Gastrocnemius medialis (tissue), 4 donors: ENCODE measurements around the gene COL6A1. TPM values are rescaled to one million over a fixed set of nuclear protein-coding genes. Genes with fewer than 3 reads are reported as not detected.
A peak's percentile ranks its signal among the peaks of the same experiment; 100 is the strongest.

Source experiments
- ATAC-seq, 2 donors: fragments of 150-250 bp; one replicate each; pipeline ENCODE4 v1.9.1; 2016
- DNase-seq, 2 donors: peaks; one replicate each; pipeline ENCODE4 v3.0.0-alpha.2; 2019
- H3K27ac ChIP-seq, 4 donors: fragments of 200-600 bp; sonication (generic); 1 replicate in 1 of 4; 2 replicates in 3 of 4; pipeline ENCODE4 v1.5.1; 2016 to 2018; ENCODE audit warnings: mild to moderate bottlenecking in 2 of 4, moderate library complexity in 1 of 4
- H3K27me3 ChIP-seq, 3 donors: fragments of 200-600 bp; sonication (generic) in 2 of 3; 1 replicate in 1 of 3; 2 replicates in 2 of 3; pipeline versions ENCODE4 v1.5.1 to v1.6.0; 2016 to 2019; ENCODE audit warnings: mild to moderate bottlenecking in 1 of 3, moderate library complexity in 1 of 3
- H3K36me3 ChIP-seq, 2 donors: fragments of 200-600 bp; sonication (generic) in 1 of 2; one replicate each; pipeline ENCODE4 v1.5.1; 2017 to 2018
- H3K4me1 ChIP-seq, 2 donors: fragments of 200-600 bp; sonication (generic) in 1 of 2; one replicate each; pipeline ENCODE4 v1.5.1; 2016 to 2017; ENCODE audit warnings: mild to moderate bottlenecking in 2 of 2
- H3K4me3 ChIP-seq, 4 donors: fragments of 200-600 bp; sonication (generic) in 3 of 4; 1 replicate in 1 of 4; 2 replicates in 3 of 4; pipeline ENCODE4 v1.5.1; 2016 to 2019; ENCODE audit warnings: mild to moderate bottlenecking in 2 of 4
- H3K9me3 ChIP-seq, 3 donors: fragments of 200-600 bp; sonication (generic) in 2 of 3; 1 replicate in 1 of 3; 2 replicates in 2 of 3; pipeline ENCODE4 v1.5.1; 2016 to 2019
- POLR2A ChIP-seq, 2 donors: fragments of 450-650 bp; IDR thresholded peaks; one replicate each; pipeline ENCODE4 v1.6.1; 2017; ENCODE audit warnings: antibody characterized with exemption in 2 of 2, mild to moderate bottlenecking in 2 of 2, moderate library complexity in 2 of 2
- in situ Hi-C, 4 donors: fragments of 200-750 bp; cut with MboI; loops; one replicate each; pipeline versions ENCODE4 v1.15.0 to v1.8.0; 2017; ENCODE audit warnings: low sequenced_read_pairs in 4 of 4
- intact Hi-C: fragments of 100-400 bp; cut with DNase I; formaldehyde crosslinking; loops from one replicate; pipeline ENCODE4 v1.15.1; 2023; ENCODE audit warnings: low total_unique reads
- total RNA-seq, 4 donors: library from RNA; depleted of rRNA; stranded (reverse); fragments of >200 nt; gene quantifications; one replicate each; pipeline versions ENCODE4 v1.1.0 to v1.2.3, GENCODE V29; 2016
- TF ChIP-seq, protein P1 (sequence below), 5 experiments: fragments of 450-650 bp in 3 of 5; fragments of 200-600 bp in 2 of 5; sonication (generic) in 2 of 5; IDR thresholded peaks in 4 of 5; conservative IDR thresholded peaks in 1 of 5; 1 replicate in 4 of 5; 2 replicates in 1 of 5; pipeline ENCODE4 v1.5.1; 2016 to 2019; ENCODE audit warnings: antibody characterized with exemption in 5 of 5, mild to moderate bottlenecking in 3 of 5, moderate library complexity in 3 of 5

COL6A1 gene
- total RNA-seq, 4 donors from 2014 or later: 50.5 to 97.8 (median 73.3) TPM

DNA sequence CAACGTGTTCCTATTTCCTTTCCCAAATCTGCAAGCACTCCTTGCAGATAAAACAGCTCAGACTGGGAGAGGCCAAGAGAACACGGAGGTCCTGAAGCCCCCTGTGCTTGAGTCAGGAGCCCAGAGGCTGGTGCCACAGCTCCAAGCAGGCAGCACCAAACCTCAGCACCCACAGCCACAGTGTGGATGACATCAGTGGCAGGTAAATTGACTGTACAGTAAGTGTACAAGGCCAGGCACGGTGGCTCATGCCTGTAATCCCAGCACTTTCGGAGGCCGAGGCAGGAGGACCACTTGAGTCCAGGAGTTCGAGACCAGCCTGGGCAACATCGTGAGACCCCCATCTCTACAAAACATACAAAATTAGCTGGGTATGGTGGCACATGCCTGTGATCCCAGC is 1.9 kb upstream of the COL6A1 start:
- Histone ChIP-seq H3K27ac (peak overlapping the region in 2 of 4 donors; percentile 63 to 82), H3K27me3 (peaks cover 6 to 9% (median 8%) of the 10 kb centered on the region in 3 donors), H3K4me3 (no peak overlapping the region), H3K9me3 (no peaks in the 10 kb centered on the region), H3K36me3 (no peaks in the 10 kb centered on the region), H3K4me1 (peaks cover 13 to 14% of the 10 kb centered on the region in 2 donors)
- TF ChIP-seq POLR2A (IDR thresholded peaks at IDR 0.05): no peak
- TF ChIP-seq, protein P1, sequence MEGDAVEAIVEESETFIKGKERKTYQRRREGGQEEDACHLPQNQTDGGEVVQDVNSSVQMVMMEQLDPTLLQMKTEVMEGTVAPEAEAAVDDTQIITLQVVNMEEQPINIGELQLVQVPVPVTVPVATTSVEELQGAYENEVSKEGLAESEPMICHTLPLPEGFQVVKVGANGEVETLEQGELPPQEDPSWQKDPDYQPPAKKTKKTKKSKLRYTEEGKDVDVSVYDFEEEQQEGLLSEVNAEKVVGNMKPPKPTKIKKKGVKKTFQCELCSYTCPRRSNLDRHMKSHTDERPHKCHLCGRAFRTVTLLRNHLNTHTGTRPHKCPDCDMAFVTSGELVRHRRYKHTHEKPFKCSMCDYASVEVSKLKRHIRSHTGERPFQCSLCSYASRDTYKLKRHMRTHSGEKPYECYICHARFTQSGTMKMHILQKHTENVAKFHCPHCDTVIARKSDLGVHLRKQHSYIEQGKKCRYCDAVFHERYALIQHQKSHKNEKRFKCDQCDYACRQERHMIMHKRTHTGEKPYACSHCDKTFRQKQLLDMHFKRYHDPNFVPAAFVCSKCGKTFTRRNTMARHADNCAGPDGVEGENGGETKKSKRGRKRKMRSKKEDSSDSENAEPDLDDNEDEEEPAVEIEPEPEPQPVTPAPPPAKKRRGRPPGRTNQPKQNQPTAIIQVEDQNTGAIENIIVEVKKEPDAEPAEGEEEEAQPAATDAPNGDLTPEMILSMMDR (IDR thresholded peaks at IDR 0.05 in 4 of 5, conservative IDR thresholded peaks at IDR 0.05 in 1 of 5): no peak
- intact Hi-C loops (no loop called here), in situ Hi-C loops (no loop called here)
- no peak for ATAC-seq
- no peak for DNase-seq

GRCh38 chr21:45980271-45980670 is 1.3 kb upstream of the COL6A1 start:
- intact Hi-C loops: no loop called here
- Histone ChIP-seq H3K4me1 (peaks cover 7 to 8% of the 10 kb centered on the region in 2 donors), H3K36me3 (no peaks in the 10 kb centered on the region), H3K27ac (peak overlapping the region in 3 of 4 donors; percentile 47 to 82 (median 69)), H3K4me3 (no peak overlapping the region), H3K27me3 (peaks cover under 1 to 2% (median 1%) of the 10 kb centered on the region in 3 donors), H3K9me3 (no peaks in the 10 kb centered on the region)
- no peak for ATAC-seq
- no peak for DNase-seq
- no peak for TF ChIP-seq POLR2A (IDR thresholded peaks at IDR 0.05)
- TF ChIP-seq, protein P1 (IDR thresholded peaks at IDR 0.05 in 4 of 5, conservative IDR thresholded peaks at IDR 0.05 in 1 of 5): no peak
- in situ Hi-C loops: no loop called here

GRCh38 chr21:45980697-45981096 is 873 bp upstream of the COL6A1 start:
- DNase-seq (no peak), ATAC-seq (no peak)
- Histone ChIP-seq H3K27ac (peak overlapping the region; percentile 69 to 85 (median 83)), H3K27me3 (peaks cover 0 to 2% (median 0%) of the 10 kb centered on the region in 3 donors), H3K4me3 (peak overlapping the region; percentile 62 to 70 (median 68)), H3K9me3 (no peaks in the 10 kb centered on the region), H3K36me3 (no peaks in the 10 kb centered on the region), H3K4me1 (peaks cover 5 to 6% of the 10 kb centered on the region in 2 donors)
- in situ Hi-C loops (no loop called here), intact Hi-C loops (no loop called here)
- TF ChIP-seq, protein P1 (IDR thresholded peaks at IDR 0.05 in 4 of 5, conservative IDR thresholded peaks at IDR 0.05 in 1 of 5): no peak
- no peak for TF ChIP-seq POLR2A (IDR thresholded peaks at IDR 0.05)

DNA sequence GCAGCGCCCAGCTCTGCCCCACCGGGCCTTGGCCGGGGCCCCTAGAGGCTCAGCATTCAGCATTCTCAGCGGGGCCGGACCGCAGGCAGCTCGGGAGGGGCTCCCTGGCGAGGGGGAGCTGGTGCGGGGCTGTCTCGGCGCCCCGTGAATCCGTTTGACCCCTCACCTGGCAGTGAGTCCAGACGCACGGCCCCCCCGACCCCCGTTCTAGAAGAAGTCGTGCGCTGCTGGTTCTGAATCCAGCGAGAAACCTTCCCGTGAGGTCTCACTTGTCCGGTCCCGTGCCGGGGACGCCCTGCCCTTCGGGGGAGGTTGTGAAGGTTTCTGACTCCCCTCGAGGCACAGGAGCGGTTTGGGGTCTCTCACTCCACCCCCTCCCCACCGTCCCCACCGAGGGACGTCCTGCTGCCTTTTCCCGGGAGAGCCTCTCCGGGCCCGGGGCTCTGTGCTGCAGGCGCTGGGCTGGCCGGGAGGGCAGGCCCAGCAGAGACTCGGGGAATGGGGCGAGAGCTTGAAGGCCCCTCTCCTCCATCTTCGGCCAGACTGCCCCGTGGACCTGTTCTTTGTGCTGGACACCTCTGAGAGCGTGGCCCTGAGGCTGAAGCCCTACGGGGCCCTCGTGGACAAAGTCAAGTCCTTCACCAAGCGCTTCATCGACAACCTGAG is 655 bp downstream of the COL6A1 start:
- Histone ChIP-seq H3K27ac (peak overlapping the region; percentile 71 to 81 (median 75)), H3K27me3 (peaks cover 0 to 2% (median 0%) of the 10 kb centered on the region in 3 donors), H3K9me3 (no peaks in the 10 kb centered on the region), H3K4me3 (peak overlapping the region; percentile 68 to 97 (median 76)), H3K4me1 (peaks cover 5 to 6% of the 10 kb centered on the region in 2 donors), H3K36me3 (peaks cover 0 to 9% of the 10 kb centered on the region in 2 donors)
- ATAC-seq: peak; percentile 2 to 25
- peak in 1 of 2 donors; percentile 19 for DNase-seq
- in situ Hi-C loops (no loop called here), intact Hi-C loops (no loop called here)
- TF ChIP-seq, protein P1 (IDR thresholded peaks at IDR 0.05 in 4 of 5, conservative IDR thresholded peaks at IDR 0.05 in 1 of 5): no peak
- no peak for TF ChIP-seq POLR2A (IDR thresholded peaks at IDR 0.05)
